Neural cell (in vitro differentiated cells): ENCODE measurements around the gene PDE4D. TPM values are rescaled to one million over a fixed set of nuclear protein-coding genes. Genes with fewer than 3 reads are reported as not detected.

Source experiments
- H2AFZ ChIP-seq: fragments of 200-600, 300-800 bp; sonication (generic), shearing (Covaris generic); 2 replicates; pipeline ENCODE4 v1.6.0; 2014; ENCODE audit warnings: low read depth, mild to moderate bottlenecking, antibody characterized with exemption, low read length, moderate library complexity
- H3F3A ChIP-seq: fragments of 200-600 bp; shearing (Covaris generic); 2 replicates; pipeline ENCODE4 v1.6.1; 2016; ENCODE audit warnings: mild to moderate bottlenecking, moderate library complexity, mixed read lengths, antibody characterized with exemption, low read length; ENCODE audit not compliant: insufficient read depth, poor library complexity, severe bottlenecking
- H3K27ac ChIP-seq: fragments of 200-600, 300-800 bp; sonication (generic), shearing (Covaris generic); 2 replicates; pipeline ENCODE4 v1.5.1; 2014; ENCODE audit warnings: mild to moderate bottlenecking, low read length, moderate library complexity
- H3K27me3 ChIP-seq: fragments of 300-800, 200-600 bp; sonication (generic), shearing (Covaris generic); 2 replicates; pipeline ENCODE4 v1.6.0; 2014; ENCODE audit warnings: mild to moderate bottlenecking, low read depth, low read length, moderate library complexity; ENCODE audit not compliant: insufficient read depth
- H3K36me3 ChIP-seq: fragments of 300-800, 200-600 bp; sonication (generic), shearing (Covaris generic); 2 replicates; pipeline ENCODE4 v1.5.1; 2014; ENCODE audit warnings: mild to moderate bottlenecking, antibody characterized with exemption, low read length, moderate library complexity; ENCODE audit not compliant: insufficient read depth
- H3K4me2 ChIP-seq: fragments of 300-800, 200-600 bp; sonication (generic), shearing (Covaris generic); 2 replicates; pipeline ENCODE4 v1.6.0; 2014; ENCODE audit warnings: mild to moderate bottlenecking, low read length
- H3K4me3 ChIP-seq: fragments of 300-800, 200-600 bp; sonication (generic), shearing (Covaris generic); 2 replicates; pipeline ENCODE4 v1.5.1; 2014; ENCODE audit warnings: mild to moderate bottlenecking, low read length, moderate library complexity
- H3K79me2 ChIP-seq: fragments of 200-600 bp; shearing (Covaris generic); replicated peaks from 2 replicates; pipeline ENCODE4 v1.6.0; 2014; ENCODE audit warnings: mild to moderate bottlenecking, low read length, moderate library complexity; ENCODE audit not compliant: insufficient read depth
- H3K9ac ChIP-seq: fragments of 300-800, 200-600 bp; sonication (generic), shearing (Covaris generic); 2 replicates; pipeline ENCODE4 v1.6.1; 2016; ENCODE audit warnings: mild to moderate bottlenecking, low read length, mixed read lengths
- H3K9me2 ChIP-seq: fragments of 200-600 bp; shearing (Covaris generic); 2 replicates; pipeline ENCODE4 v1.6.1; 2016; ENCODE audit warnings: mild to moderate bottlenecking, low read length, mixed read lengths; ENCODE audit not compliant: insufficient read depth
- H3K9me3 ChIP-seq: fragments of 200-600, 300-800 bp; sonication (generic), shearing (Covaris generic); 2 replicates; pipeline ENCODE4 v1.6.1; 2016; ENCODE audit warnings: mild to moderate bottlenecking, mixed run types, low read length, moderate library complexity, mixed read lengths
- H4K20me1 ChIP-seq: fragments of 200-600 bp; shearing (Covaris generic); 2 replicates; pipeline ENCODE4 v1.6.1; 2016; ENCODE audit warnings: mild to moderate bottlenecking, mixed run types; ENCODE audit not compliant: insufficient read depth
- CTCF ChIP-seq: fragments of 450-650 bp; IDR thresholded peaks from 2 replicates; pipeline ENCODE4 v1.5.1; 2014; ENCODE audit warnings: antibody characterized with exemption, mild to moderate bottlenecking, moderate library complexity; ENCODE audit not compliant: poor library complexity, severe bottlenecking
- EP300 ChIP-seq: fragments of 450-650 bp; conservative IDR thresholded peaks from 2 replicates; pipeline ENCODE4 v1.6.1; 2014; ENCODE audit warnings: antibody characterized with exemption, mild to moderate bottlenecking, moderate library complexity; ENCODE audit not compliant: poor library complexity, severe bottlenecking
- EZH2 ChIP-seq: fragments of 200-600, 300-800 bp; shearing (Covaris generic), sonication (generic); IDR thresholded peaks from 2 replicates; pipeline ENCODE4 v1.6.1; 2014; ENCODE audit warnings: antibody characterized with exemption, low read length, borderline replicate concordance, mild to moderate bottlenecking; ENCODE audit not compliant: insufficient read depth, poor library complexity, severe bottlenecking
- MXI1 ChIP-seq: fragments of 450-650 bp; conservative IDR thresholded peaks from 2 replicates; pipeline ENCODE4 v1.6.1; 2014; ENCODE audit warnings: antibody characterized with exemption, mild to moderate bottlenecking; ENCODE audit not compliant: poor library complexity, severe bottlenecking
- POLR2AphosphoS5 ChIP-seq: IDR thresholded peaks from 2 replicates; pipeline ENCODE4 v1.6.1; 2012
- RAD21 ChIP-seq: fragments of 450-650 bp; conservative IDR thresholded peaks from 2 replicates; pipeline ENCODE4 v1.6.1; 2014; ENCODE audit warnings: antibody characterized with exemption, mild to moderate bottlenecking, moderate library complexity
- REST ChIP-seq: IDR thresholded peaks from 2 replicates; pipeline ENCODE4 v1.6.1; 2012; ENCODE audit warnings: borderline replicate concordance
- SMC3 ChIP-seq: fragments of 450-650 bp; conservative IDR thresholded peaks from 2 replicates; pipeline ENCODE4 v1.6.1; 2014; ENCODE audit warnings: antibody characterized with exemption, mild to moderate bottlenecking, moderate library complexity; ENCODE audit not compliant: poor library complexity
- TAF1 ChIP-seq: IDR thresholded peaks from 2 replicates; pipeline ENCODE4 v1.6.1; 2012; ENCODE audit warnings: low read depth
- polyA plus RNA-seq: library from polyadenylated mRNA; depleted of rRNA; stranded (reverse); fragments of >200 nt; gene quantifications from 2 replicates; pipeline ENCODE4 v1.2.3, GENCODE V29; 2014

PDE4D gene
- polyA plus RNA-seq, 1 donor from 2014 or later = 42.8 TPM

GRCh38 chr5:59471463-59471862 lies 422.1 kb downstream of the PDE4D start:
- Histone ChIP-seq H2AFZ (no peak overlapping the region), H3F3A (no peaks in the 10 kb centered on the region), H3K4me2 (no peak overlapping the region), H3K27me3 (no peaks in the 10 kb centered on the region), H3K9me2 (no peaks in the 10 kb centered on the region), H3K4me3 (no peak overlapping the region), H3K9me3 (no peaks in the 10 kb centered on the region), H3K27ac (peak overlapping the region; percentile 41), H4K20me1 (no peaks in the 10 kb centered on the region), H3K9ac (no peak overlapping the region), H3K36me3 (no peaks in the 10 kb centered on the region), H3K79me2 (no peaks in the 10 kb centered on the region)
- TF ChIP-seq MXI1 = no peak
- TF ChIP-seq REST = no peak
- TF ChIP-seq POLR2AphosphoS5 = no peak

GRCh38 chr5:59467969-59468368 lies 425.6 kb downstream of the PDE4D start:
- peak overlapping the region; percentile 5 for H3K27ac ChIP-seq
- no peaks in the 10 kb centered on the region for H3K9me2 ChIP-seq
- no peak overlapping the region for H3K4me3 ChIP-seq
- no peaks in the 10 kb centered on the region for H4K20me1 ChIP-seq
- no peaks in the 10 kb centered on the region for H3F3A ChIP-seq
- H3K79me2 ChIP-seq = no peaks in the 10 kb centered on the region
- H3K9ac ChIP-seq = no peak overlapping the region
- no peak overlapping the region for H3K4me2 ChIP-seq
- TF ChIP-seq REST (no peak), RAD21 (no peak), SMC3 (no peak), CTCF (no peak), EZH2 (no peak), EP300 (no peak), MXI1 (no peak), POLR2AphosphoS5 (no peak), TAF1 (no peak)
- no peaks in the 10 kb centered on the region for H3K27me3 ChIP-seq
- no peak overlapping the region for H2AFZ ChIP-seq
- no peaks in the 10 kb centered on the region for H3K9me3 ChIP-seq
- H3K36me3 ChIP-seq = no peaks in the 10 kb centered on the region
